B cell (primary cell): ENCODE results near the gene IGSF8. TPM values are rescaled to one million over a fixed set of nuclear protein-coding genes. Genes with fewer than 3 reads are reported as not detected.

ENCODE experiments used
- ATAC-seq: fragments of 200-7000 bp; cut with Tn5 transposase; one replicate; pipeline ENCODE4 v1.10.0; 2021; ENCODE audit warnings: low read depth, mild to moderate bottlenecking, moderate number of reproducible peaks, moderate library complexity
- CTCF ChIA-PET: fragments of 350-600 bp; sonication (Branson Sonifier 250); formaldehyde crosslinking; loops from one replicate; lab custom pipeline; 2021; ENCODE audit warnings: antibody characterized with exemption, inconsistent platforms; lab: Charles Lee
- POLR2A ChIA-PET: fragments of 350-600 bp; sonication (Branson Sonifier 250); formaldehyde crosslinking; loops from one replicate; lab custom pipeline; 2021; ENCODE audit warnings: antibody characterized with exemption; lab: Charles Lee
- DNase-seq: peaks from one replicate; pipeline ENCODE4 v3.0.0; 2013
- H2AFZ ChIP-seq: 2 replicates; pipeline ENCODE4 v1.6.1; 2012; ENCODE audit warnings: mild to moderate bottlenecking, low read depth, low read length; ENCODE audit not compliant: insufficient read depth, poor library complexity, severe bottlenecking
- H3K27ac ChIP-seq, 2 donors: 1 replicate in 1 of 2; 2 replicates in 1 of 2; pipeline ENCODE4 v1.5.1; 2012 to 2013; ENCODE audit warnings: low read length in 2 of 2, mild to moderate bottlenecking in 2 of 2, moderate library complexity in 1 of 2
- H3K27me3 ChIP-seq, 4 experiments: fragments of 200-600 bp in 1 of 4; sonication (generic) in 1 of 4; replicated peaks in 1 of 4; 1 replicate in 2 of 4; 2 replicates in 2 of 4; pipeline versions ENCODE4 v1.6.1 to v1.7.0; 2013 to 2016; ENCODE audit warnings: low read length in 3 of 4, mild to moderate bottlenecking in 2 of 4, mixed read lengths in 1 of 4, moderate library complexity in 1 of 4; ENCODE audit not compliant: insufficient read depth in 4 of 4, control insufficient read depth in 3 of 4; ENCODE audit errors: control extremely low read depth in 1 of 4
- H3K36me3 ChIP-seq, 2 experiments: replicated peaks in 1 of 2; 1 replicate in 1 of 2; 2 replicates in 1 of 2; pipeline versions ENCODE4 v1.6.1 to v1.7.1; 2013; ENCODE audit warnings: low read length in 1 of 2; ENCODE audit not compliant: insufficient read depth in 2 of 2, control insufficient read depth in 1 of 2; ENCODE audit errors: control extremely low read depth in 1 of 2, extremely low read depth in 1 of 2
- H3K4me1 ChIP-seq, 2 donors: fragments of 200-600 bp in 1 of 2; sonication (generic) in 1 of 2; 1 replicate in 1 of 2; 2 replicates in 1 of 2; pipeline versions ENCODE4 v1.5.1 to v1.6.1; 2013 to 2017; ENCODE audit warnings: low read length in 2 of 2; ENCODE audit not compliant: control insufficient read depth in 2 of 2, insufficient read depth in 2 of 2
- H3K4me2 ChIP-seq: replicated peaks from 2 replicates; pipeline ENCODE3; 2012; ENCODE audit warnings: mild to moderate bottlenecking, low read depth, low read length; ENCODE audit not compliant: poor library complexity, severe bottlenecking
- H3K4me3 ChIP-seq, 5 experiments: fragments of 200-600 bp in 1 of 5; sonication (generic) in 1 of 5; 1 replicate in 3 of 5; 2 replicates in 2 of 5; pipeline versions ENCODE4 v1.5.1 to v1.7.0; 2011 to 2016; ENCODE audit warnings: low read length in 4 of 5, mild to moderate bottlenecking in 4 of 5, low read depth in 2 of 5, control low read depth in 1 of 5, moderate library complexity in 1 of 5; ENCODE audit not compliant: insufficient read depth in 1 of 5; ENCODE audit errors: control extremely low read depth in 1 of 5, extremely low read depth in 1 of 5
- H3K79me2 ChIP-seq: fragments of 200-600 bp; sonication (generic); one replicate; pipeline ENCODE4 v1.6.0; 2016; ENCODE audit warnings: low read length; ENCODE audit not compliant: control insufficient read depth, insufficient read depth
- H3K9ac ChIP-seq: fragments of 200-600 bp; sonication (generic); 2 replicates; pipeline ENCODE4 v1.6.1; 2017; ENCODE audit warnings: mild to moderate bottlenecking, low read length, moderate library complexity
- H3K9me3 ChIP-seq, 3 donors: one replicate each; pipeline versions ENCODE4 v1.6.1 to v1.7.1; 2013; ENCODE audit warnings: low read length in 2 of 3; ENCODE audit not compliant: control insufficient read depth in 2 of 3, insufficient read depth in 1 of 3; ENCODE audit errors: control extremely low read depth in 1 of 3
- H4K20me1 ChIP-seq: 2 replicates; pipeline ENCODE4 v1.6.0; 2012; ENCODE audit warnings: mild to moderate bottlenecking, low read length; ENCODE audit not compliant: insufficient read depth, control insufficient read depth, poor library complexity, severe bottlenecking
- H3K27ac Mint-ChIP-seq: one replicate; pipeline ENCODE4 v1.8.0; 2021; ENCODE audit warnings: mixed read lengths
- H3K27me3 Mint-ChIP-seq: one replicate; pipeline ENCODE4 v1.8.0; 2021; ENCODE audit warnings: mixed read lengths
- H3K4me1 Mint-ChIP-seq: one replicate; pipeline ENCODE4 v1.8.0; 2021; ENCODE audit warnings: mixed read lengths
- H3K4me3 Mint-ChIP-seq: one replicate; pipeline ENCODE4 v1.8.0; 2021; ENCODE audit warnings: mixed read lengths
- H3K9me3 Mint-ChIP-seq: one replicate; pipeline ENCODE4 v1.8.0; 2022; ENCODE audit warnings: mixed read lengths; ENCODE audit not compliant: insufficient read depth
- CTCF ChIP-seq: fragments of 200-600 bp; IDR thresholded peaks from one replicate; pipeline ENCODE4 v1.8.0; 2022; ENCODE audit warnings: antibody characterized with exemption, mild to moderate bottlenecking
- EZH2 ChIP-seq: IDR thresholded peaks from 2 replicates; pipeline ENCODE4 v1.6.1; 2012; ENCODE audit warnings: borderline replicate concordance, low read depth, mild to moderate bottlenecking, moderate library complexity, low read length; ENCODE audit not compliant: insufficient read depth, poor library complexity, severe bottlenecking
- WGBS: methylation state at CpG from one replicate; pipeline ENCODE4 v1.1.5; 2013; ENCODE audit warnings: missing lambda C conversion rate; ENCODE audit not compliant: insufficient coverage; 5-methylcytosine and 5-hydroxymethylcytosine counted together
- intact Hi-C: fragments of 100-400 bp; cut with micrococcal nuclease; formaldehyde crosslinking; loops from one replicate; pipeline ENCODE4 v1.10.0; 2022
- polyA plus RNA-seq: library from polyadenylated mRNA; depleted of rRNA; stranded (reverse); fragments of >200 nt; gene quantifications from 2 replicates; pipeline ENCODE4 v1.2.3, GENCODE V29; 2012
- total RNA-seq, 2 donors: library from RNA; stranded (reverse); fragments of 120-200 nt in 1 of 2; gene quantifications; 1 replicate in 1 of 2; 2 replicates in 1 of 2; pipeline versions ENCODE4 v1.2.3 to v1.2.4, GENCODE V29; 2013 to 2022

Gene IGSF8
- total and polyA plus RNA-seq, 2 donors (not counting 1 experiment from before 2014, with no cell fraction given) = 37.2 to 56.0 TPM

GRCh38 chr1:160061369-160062229 is 36.8 kb downstream of the IGSF8 start:
- Mint-ChIP-seq H3K27me3 (peaks cover 31% of the 10 kb centered on the region), H3K4me1 (no peaks in the 10 kb centered on the region), H3K27ac (no peak overlapping the region), H3K9me3 (no peaks in the 10 kb centered on the region), H3K4me3 (no peak overlapping the region)
- Histone ChIP-seq H3K4me3 (no peak overlapping the region), H3K36me3 (no peaks in the 10 kb centered on the region), H3K4me2 (no peak overlapping the region), H4K20me1 (no peaks in the 10 kb centered on the region), H3K4me1 (no peaks in the 10 kb centered on the region), H3K79me2 (no peaks in the 10 kb centered on the region), H3K9ac (no peak overlapping the region), H2AFZ (no peak overlapping the region), H3K27ac (no peak overlapping the region), H3K27me3 (peaks cover 0 to 30% (median 3%) of the 10 kb centered on the region in 4 experiments), H3K9me3 (no peaks in the 10 kb centered on the region)
- ChIA-PET CTCF (interaction anchor here (1.0 to 2.2 kb wide), 2 partner anchors 15 to 315 kb away, joined by 3 to 7 read pairs; no protein-coding TSS in a partner anchor), POLR2A (no interaction called here)
- intact Hi-C loops = no loop called here
- TF ChIP-seq EZH2 (no peak), CTCF (no peak)
- ATAC-seq (no peak), DNase-seq (no peak)
- WGBS = 92% methylated on average over 10 of the region's 15 CpGs

GRCh38 chr1:160058087-160058486 is 40.3 kb downstream of the IGSF8 start:
- H3K4me1 Mint-ChIP-seq = no peaks in the 10 kb centered on the region
- ChIA-PET POLR2A (interaction anchor here (0.6 kb wide), 1 partner anchor 43 kb away, joined by 8 read pairs; no protein-coding TSS in a partner anchor), CTCF (interaction anchor here (1.0 to 2.7 kb wide), 3 partner anchors 12 to 318 kb away, joined by 3 to 12 read pairs (median 7); no protein-coding TSS in a partner anchor)
- Histone ChIP-seq H3K79me2 (no peaks in the 10 kb centered on the region), H3K4me2 (no peak overlapping the region), H3K4me1 (no peaks in the 10 kb centered on the region), H3K27ac (no peak overlapping the region), H3K36me3 (no peaks in the 10 kb centered on the region), H3K9ac (no peak overlapping the region), H3K9me3 (peaks cover 0 to 3% (median 0%) of the 10 kb centered on the region in 3 donors), H3K4me3 (no peak overlapping the region), H2AFZ (no peak overlapping the region), H3K27me3 (peaks cover 0 to 58% (median 12%) of the 10 kb centered on the region in 4 experiments), H4K20me1 (no peaks in the 10 kb centered on the region)
- H3K27ac Mint-ChIP-seq = no peak overlapping the region
- H3K27me3 Mint-ChIP-seq = peaks cover 57% of the 10 kb centered on the region
- no peak overlapping the region for H3K4me3 Mint-ChIP-seq
- no peaks in the 10 kb centered on the region for H3K9me3 Mint-ChIP-seq
- no peak for ATAC-seq
- 89% methylated on average over 1 of the region's 2 CpGs for WGBS
- intact Hi-C loops = no loop called here
- no peak for DNase-seq
- TF ChIP-seq CTCF = no peak
- no peak for TF ChIP-seq EZH2
